Naive thymus-derived CD4-positive, alpha-beta T cell (primary cell): ENCODE measurements around the gene CDC42EP4. TPM values are rescaled to one million over a fixed set of nuclear protein-coding genes. Genes with fewer than 3 reads are reported as not detected.
"Not testable (repeated sequence)": the region's sequence is repeated elsewhere in the genome, so short reads cannot be mapped to it uniquely, and the experiment has no call there.

Experiments used
- ATAC-seq: fragments of 150-1000 bp; cut with Tn5 transposase; 2 replicates; pipeline ENCODE4 v1.10.0; 2021; ENCODE audit warnings: mild to moderate bottlenecking, moderate library complexity
- CTCF ChIA-PET: fragments of 350-600 bp; sonication (Branson Sonifier 250); formaldehyde crosslinking; loops from one replicate; lab custom pipeline; 2021; ENCODE audit warnings: antibody characterized with exemption; lab: Charles Lee
- POLR2A ChIA-PET: fragments of 350-600 bp; sonication (Branson Sonifier 250); formaldehyde crosslinking; loops from one replicate; lab custom pipeline; 2021; ENCODE audit warnings: antibody characterized with exemption, inconsistent platforms; lab: Charles Lee
- DNase-seq, 9 donors: peaks; one replicate each; pipeline versions ENCODE4 v3.0.0 to v3.0.0-alpha.2; 2020 to 2022; ENCODE audit warnings: mixed read lengths in 1 of 9
- H3K27ac ChIP-seq: one replicate; pipeline ENCODE4 v1.7.0; 2013; ENCODE audit warnings: mild to moderate bottlenecking, low read depth, low read length, moderate library complexity
- H3K27me3 ChIP-seq, 2 donors: one replicate each; pipeline ENCODE4 v1.7.0; 2013; ENCODE audit warnings: low read length in 2 of 2, mild to moderate bottlenecking in 2 of 2, moderate library complexity in 2 of 2; ENCODE audit not compliant: control insufficient read depth in 2 of 2, insufficient read depth in 2 of 2
- H3K36me3 ChIP-seq, 3 experiments: 1 replicate in 2 of 3; 2 replicates in 1 of 3; pipeline ENCODE4 v1.7.0; 2013; ENCODE audit warnings: low read length in 3 of 3, mild to moderate bottlenecking in 3 of 3, moderate library complexity in 1 of 3; ENCODE audit not compliant: insufficient read depth in 3 of 3, control insufficient read depth in 2 of 3
- H3K4me1 ChIP-seq, 2 donors: one replicate each; pipeline ENCODE4 v1.7.0; 2013; ENCODE audit warnings: low read length in 2 of 2, mild to moderate bottlenecking in 2 of 2, moderate library complexity in 1 of 2; ENCODE audit not compliant: control insufficient read depth in 2 of 2, insufficient read depth in 2 of 2
- H3K4me3 ChIP-seq: 2 replicates; pipeline ENCODE4 v1.7.0; 2013; ENCODE audit warnings: mild to moderate bottlenecking, low read length
- H3K9me3 ChIP-seq, 3 experiments: 1 replicate in 2 of 3; 2 replicates in 1 of 3; pipeline ENCODE4 v1.7.0; 2013; ENCODE audit warnings: low read length in 3 of 3; ENCODE audit not compliant: control insufficient read depth in 2 of 3
- H3K27ac Mint-ChIP-seq, 9 donors: one replicate each; pipeline ENCODE4 v1.8.0; 2020 to 2022; ENCODE audit warnings: mixed read lengths in 9 of 9, mild to moderate bottlenecking in 8 of 9, moderate library complexity in 5 of 9, inconsistent platforms in 2 of 9
- H3K27me3 Mint-ChIP-seq, 5 donors: one replicate each; pipeline ENCODE4 v1.8.0; 2021 to 2022; ENCODE audit warnings: mixed read lengths in 5 of 5, mild to moderate bottlenecking in 1 of 5
- H3K36me3 Mint-ChIP-seq, 5 donors: one replicate each; pipeline ENCODE4 v1.8.0; 2020 to 2022; ENCODE audit warnings: mixed read lengths in 5 of 5, mild to moderate bottlenecking in 3 of 5, inconsistent platforms in 1 of 5
- H3K4me1 Mint-ChIP-seq, 7 donors: one replicate each; pipeline ENCODE4 v1.8.0; 2020 to 2022; ENCODE audit warnings: mixed read lengths in 7 of 7, mild to moderate bottlenecking in 3 of 7, inconsistent platforms in 1 of 7
- H3K4me3 Mint-ChIP-seq, 10 donors: one replicate each; pipeline ENCODE4 v1.8.0; 2020 to 2022; ENCODE audit warnings: mild to moderate bottlenecking in 10 of 10, mixed read lengths in 10 of 10, moderate library complexity in 6 of 10, inconsistent platforms in 2 of 10
- H3K9me3 Mint-ChIP-seq, 11 donors: one replicate each; pipeline ENCODE4 v1.8.0; 2020 to 2022; ENCODE audit warnings: mixed read lengths in 11 of 11, mild to moderate bottlenecking in 4 of 11, inconsistent platforms in 1 of 11, moderate library complexity in 1 of 11
- intact Hi-C, 2 donors: fragments of 100-400 bp; cut with micrococcal nuclease; formaldehyde crosslinking; loops; one replicate each; pipeline ENCODE4 v1.15.1; 2023
- polyA plus RNA-seq, 2 donors: library from polyadenylated mRNA; unstranded; fragments of 300-500 nt; fragmentation: Illumina TruSeq; gene quantifications; one replicate each; pipeline ENCODE4 v1.2.3, GENCODE V29; 2021
- total RNA-seq, 6 experiments: library from RNA in 5 of 6; stranded (reverse) in 5 of 6; gene quantifications; 1 replicate in 5 of 6; 2 replicates in 1 of 6; pipeline ENCODE4 v1.2.3 and lab custom pipeline; 2021 to 2026

The CDC42EP4 gene
- total and polyA plus RNA-seq, 7 experiments from 2014 or later: 0.19 to 15.8 (median 1.5) TPM

DNA sequence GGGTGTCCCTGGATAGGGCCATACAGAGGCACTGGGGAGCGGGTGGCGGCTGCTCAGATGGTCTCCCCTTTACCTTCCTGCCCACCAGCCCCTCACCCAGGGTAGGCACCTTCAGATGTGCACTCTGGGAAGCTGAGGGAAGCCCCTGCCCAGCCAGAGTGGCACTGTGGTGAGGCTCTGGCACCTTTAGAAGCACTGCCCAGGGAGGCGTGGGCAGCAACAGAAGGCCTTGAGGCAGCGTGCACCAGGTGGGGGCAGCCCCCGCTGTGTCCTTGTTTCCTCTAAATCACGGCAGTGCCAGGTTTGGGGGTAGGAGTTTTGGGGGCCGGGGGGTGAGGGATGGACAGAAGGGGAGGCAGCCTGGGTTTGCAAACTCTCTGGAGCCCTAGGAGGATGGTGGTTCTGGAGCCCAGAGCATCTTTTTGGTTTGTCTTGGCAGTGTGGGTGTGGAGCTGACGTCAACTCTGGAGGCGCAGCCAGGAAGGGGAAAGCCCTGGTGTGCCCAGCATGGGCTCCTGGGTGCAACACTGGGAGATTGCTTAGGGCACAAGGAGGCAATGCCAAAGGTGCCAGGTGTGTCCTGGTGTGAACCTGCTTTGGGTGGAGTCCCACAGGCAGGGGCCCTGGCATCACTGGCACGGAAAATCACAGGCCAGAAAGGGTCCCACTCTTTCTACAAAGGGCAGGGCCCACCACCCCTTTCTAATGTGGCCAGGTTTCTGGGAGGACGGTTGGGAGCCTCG lies 23.1 kb upstream of the CDC42EP4 start:
- Mint-ChIP-seq H3K4me1 (peaks cover 0 to under 1% (median 0%) of the 10 kb centered on the region in 7 donors), H3K27me3 (peaks cover 0 to 5% (median 0%) of the 10 kb centered on the region in 5 donors), H3K4me3 (no peak overlapping the region), H3K36me3 (peaks cover 0 to 6% (median 0%) of the 10 kb centered on the region in 5 donors), H3K9me3 (no peaks in the 10 kb centered on the region), H3K27ac (no peak overlapping the region)
- Histone ChIP-seq H3K4me1 (no peaks in the 10 kb centered on the region), H3K9me3 (no peaks in the 10 kb centered on the region), H3K27me3 (no peaks in the 10 kb centered on the region), H3K27ac (no peak overlapping the region), H3K4me3 (no peak overlapping the region), H3K36me3 (no peaks in the 10 kb centered on the region)
- CTCF ChIA-PET: no interaction called here
- intact Hi-C loops: no loop called here
- DNase-seq: no peak
- POLR2A ChIA-PET: no interaction called here
- no peak for ATAC-seq

DNA sequence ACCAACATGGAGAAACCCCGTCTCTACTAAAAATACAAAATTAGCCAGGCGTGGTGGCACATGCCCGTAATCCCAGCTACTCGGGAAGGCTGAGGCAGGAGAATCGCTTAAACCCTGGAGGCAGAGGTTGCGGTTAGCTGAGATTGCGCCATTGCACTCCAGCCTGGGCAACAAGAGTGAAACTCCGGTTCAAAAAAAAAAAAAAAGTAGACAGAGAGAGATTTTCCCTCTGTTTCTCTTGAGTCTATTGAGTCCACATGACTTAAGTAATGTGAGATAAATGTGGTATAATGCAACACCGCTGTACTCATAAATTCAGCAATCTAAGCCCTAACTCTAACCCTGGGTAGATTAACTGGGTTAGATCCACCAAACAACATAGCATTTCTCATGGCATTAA lies 21.6 kb upstream of the CDC42EP4 start:
- CTCF ChIA-PET, H3K4me1 ChIP-seq, H3K36me3 Mint-ChIP-seq, H3K27me3 Mint-ChIP-seq, H3K36me3 ChIP-seq, H3K27ac Mint-ChIP-seq, intact Hi-C loops, H3K9me3 ChIP-seq, H3K4me3 Mint-ChIP-seq, POLR2A ChIA-PET, H3K4me3 ChIP-seq, H3K4me1 Mint-ChIP-seq, H3K27me3 ChIP-seq, DNase-seq, ATAC-seq, H3K27ac ChIP-seq, H3K9me3 Mint-ChIP-seq: not testable (repeated sequence)

DNA sequence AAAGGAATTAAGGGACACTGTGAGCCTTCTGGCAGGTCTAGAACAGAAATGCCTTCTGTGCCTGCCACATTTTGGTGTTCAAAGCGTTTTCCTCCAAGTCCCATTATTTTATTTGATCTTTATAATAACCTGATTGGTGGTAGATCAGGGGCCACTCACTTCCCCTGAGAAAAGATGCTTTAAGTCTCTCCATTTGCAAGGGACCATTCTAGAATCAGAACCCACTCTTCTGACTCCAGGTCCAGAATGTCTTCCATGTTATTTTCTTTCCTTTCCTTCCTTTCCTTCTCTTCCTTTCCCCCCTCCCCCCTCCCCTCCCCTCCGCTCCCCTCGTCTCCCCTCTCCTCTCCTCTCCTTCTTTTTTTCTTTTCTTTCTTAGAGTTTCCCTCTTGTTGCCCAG lies 19.3 kb upstream of the CDC42EP4 start:
- H3K27ac Mint-ChIP-seq: no peak overlapping the region
- H3K4me1 Mint-ChIP-seq: no peaks in the 10 kb centered on the region
- DNase-seq (no peak), ATAC-seq (no peak)
- intact Hi-C loops: no loop called here
- Histone ChIP-seq H3K4me1 (no peaks in the 10 kb centered on the region), H3K4me3 (no peak overlapping the region), H3K36me3 (no peaks in the 10 kb centered on the region), H3K9me3 (no peaks in the 10 kb centered on the region), H3K27me3 (no peaks in the 10 kb centered on the region), H3K27ac (no peak overlapping the region)
- no peak overlapping the region for H3K4me3 Mint-ChIP-seq
- H3K27me3 Mint-ChIP-seq: peaks cover 0 to 8% (median 0%) of the 10 kb centered on the region in 5 donors
- no peaks in the 10 kb centered on the region for H3K36me3 Mint-ChIP-seq
- H3K9me3 Mint-ChIP-seq: no peaks in the 10 kb centered on the region
- ChIA-PET POLR2A (no interaction called here), CTCF (no interaction called here)

DNA sequence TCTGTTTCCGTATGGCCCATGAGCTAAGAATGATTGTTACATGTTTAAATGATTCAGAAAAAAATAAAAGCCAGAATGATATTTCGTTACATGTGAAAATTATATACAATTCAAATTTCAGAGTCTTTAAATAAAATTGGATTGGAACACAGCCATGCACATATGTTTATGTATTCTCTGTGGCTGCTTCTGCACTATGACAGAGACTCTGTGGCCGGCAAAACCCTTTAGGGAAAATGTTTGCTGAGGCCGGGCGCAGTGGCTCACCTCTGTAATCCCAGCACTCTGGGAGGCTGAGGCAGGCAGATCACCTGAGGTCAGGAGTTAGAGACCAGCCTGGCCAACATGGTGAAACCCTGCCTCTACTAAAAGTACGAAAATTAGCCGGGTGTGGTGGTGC lies 15.9 kb upstream of the CDC42EP4 start:
- no peaks in the 10 kb centered on the region for H3K9me3 ChIP-seq
- no peak overlapping the region for H3K27ac ChIP-seq
- no peak overlapping the region for H3K4me3 ChIP-seq
- ATAC-seq: no peak
- no peak for DNase-seq
- Mint-ChIP-seq H3K9me3 (peaks cover 0 to 4% (median 0%) of the 10 kb centered on the region in 11 donors), H3K4me3 (no peak overlapping the region), H3K36me3 (no peaks in the 10 kb centered on the region), H3K4me1 (no peaks in the 10 kb centered on the region), H3K27ac (no peak overlapping the region), H3K27me3 (peaks cover 0 to 23% (median 5%) of the 10 kb centered on the region in 5 donors)
- intact Hi-C loops: no loop called here
- ChIA-PET POLR2A (no interaction called here), CTCF (no interaction called here)
- no peaks in the 10 kb centered on the region for H3K36me3 ChIP-seq
- no peaks in the 10 kb centered on the region for H3K4me1 ChIP-seq
- no peaks in the 10 kb centered on the region for H3K27me3 ChIP-seq

DNA sequence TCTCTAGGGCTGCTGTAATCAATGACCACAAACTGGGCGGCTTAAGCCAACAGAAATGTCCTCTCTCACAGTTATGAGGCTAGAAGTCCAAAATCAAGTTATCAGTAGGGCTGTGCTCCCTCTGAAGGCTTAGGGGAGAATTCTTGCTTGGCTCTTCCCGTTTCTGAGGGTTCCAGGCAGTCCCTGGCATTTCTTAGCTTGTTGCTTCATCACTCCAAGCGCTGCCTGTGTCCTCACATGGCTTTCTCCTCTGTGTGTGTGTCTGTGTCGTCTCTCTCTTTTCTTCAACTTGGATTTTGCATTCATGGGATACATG lies 13.7 kb upstream of the CDC42EP4 start:
- Mint-ChIP-seq H3K4me3 (no peak overlapping the region), H3K36me3 (no peaks in the 10 kb centered on the region), H3K9me3 (peaks cover 0 to 5% (median 0%) of the 10 kb centered on the region in 11 donors), H3K27me3 (peaks cover 0 to 21% (median 5%) of the 10 kb centered on the region in 5 donors), H3K27ac (no peak overlapping the region), H3K4me1 (no peaks in the 10 kb centered on the region)
- no peaks in the 10 kb centered on the region for H3K9me3 ChIP-seq
- intact Hi-C loops: no loop called here
- no peak for DNase-seq
- no peaks in the 10 kb centered on the region for H3K27me3 ChIP-seq
- no peaks in the 10 kb centered on the region for H3K36me3 ChIP-seq
- CTCF ChIA-PET: no interaction called here
- no peak for ATAC-seq
- no peaks in the 10 kb centered on the region for H3K4me1 ChIP-seq
- POLR2A ChIA-PET: no interaction called here
- H3K27ac ChIP-seq: no peak overlapping the region
- H3K4me3 ChIP-seq: no peak overlapping the region

DNA sequence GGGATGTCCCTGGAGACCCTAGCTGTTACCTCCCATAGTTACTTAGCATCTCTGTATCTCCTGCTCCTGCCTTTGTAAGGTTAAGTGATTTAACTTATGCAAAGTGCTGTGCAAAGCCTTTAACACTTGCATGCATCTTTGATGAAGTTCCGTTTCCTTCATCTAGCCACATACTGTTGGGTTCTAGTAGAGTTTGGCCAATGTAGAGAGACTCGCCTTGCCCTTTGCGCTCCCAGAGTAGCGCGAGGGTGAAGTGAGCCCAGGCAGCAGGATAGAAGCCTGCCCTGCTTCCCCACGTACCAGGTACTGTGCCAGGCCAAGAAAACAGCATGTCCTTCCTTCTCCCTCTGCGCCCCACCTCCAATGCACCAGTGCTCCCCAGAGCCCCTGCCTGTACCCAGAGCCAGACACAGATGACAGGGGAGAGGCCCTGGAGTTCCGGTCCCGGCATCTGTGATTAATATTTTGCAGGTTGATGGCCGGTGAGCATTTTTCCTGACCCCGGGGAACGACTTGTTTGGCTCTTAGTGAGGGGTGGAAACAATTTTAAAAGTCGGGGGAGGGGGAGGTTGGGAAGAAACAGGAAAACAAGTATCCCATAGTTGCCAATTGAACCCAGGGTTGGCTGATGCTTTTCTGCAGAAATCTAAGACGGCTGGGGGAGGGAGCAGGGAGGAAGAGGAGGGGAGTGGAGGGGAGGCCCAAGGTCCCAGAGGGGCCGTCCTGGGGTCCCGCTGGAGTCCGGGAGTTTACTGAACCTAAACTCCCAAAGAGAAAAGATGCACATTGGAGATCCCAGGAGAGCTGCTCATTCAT lies 13.1 kb upstream of the CDC42EP4 start:
- no peaks in the 10 kb centered on the region for H3K27me3 ChIP-seq
- peaks cover 0 to 5% (median 0%) of the 10 kb centered on the region in 11 donors for H3K9me3 Mint-ChIP-seq
- H3K4me1 ChIP-seq: no peaks in the 10 kb centered on the region
- H3K4me1 Mint-ChIP-seq: no peaks in the 10 kb centered on the region
- H3K36me3 Mint-ChIP-seq: no peaks in the 10 kb centered on the region
- no peaks in the 10 kb centered on the region for H3K9me3 ChIP-seq
- ChIA-PET CTCF (no interaction called here), POLR2A (no interaction called here)
- H3K27ac ChIP-seq: no peak overlapping the region
- H3K4me3 Mint-ChIP-seq: no peak overlapping the region
- H3K27me3 Mint-ChIP-seq: peaks cover 0 to 21% (median 6%) of the 10 kb centered on the region in 5 donors
- H3K4me3 ChIP-seq: no peak overlapping the region
- ATAC-seq (no peak), DNase-seq (no peak)
- no peak overlapping the region for H3K27ac Mint-ChIP-seq
- no peaks in the 10 kb centered on the region for H3K36me3 ChIP-seq
- intact Hi-C loops: no loop called here

DNA sequence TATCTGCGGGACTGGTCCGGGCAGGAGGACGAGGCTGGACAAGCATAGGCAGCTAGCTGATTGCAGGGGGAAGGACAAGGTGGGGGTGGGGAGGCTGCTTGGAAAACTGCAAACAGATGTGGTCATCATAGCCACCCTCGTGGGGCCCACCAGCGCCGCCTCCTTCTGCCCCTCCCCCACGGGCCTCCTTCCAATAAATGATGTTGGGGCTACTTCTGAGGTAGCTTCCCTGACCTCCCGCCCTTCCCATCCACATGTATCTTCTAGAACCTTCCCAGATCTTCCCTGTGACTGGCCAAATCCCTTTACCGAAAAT lies 12.3 kb upstream of the CDC42EP4 start:
- H3K36me3 ChIP-seq: no peaks in the 10 kb centered on the region
- Mint-ChIP-seq H3K36me3 (no peaks in the 10 kb centered on the region), H3K9me3 (peaks cover 0 to 5% (median 0%) of the 10 kb centered on the region in 11 donors), H3K4me3 (no peak overlapping the region), H3K27me3 (peaks cover 0 to 21% (median 11%) of the 10 kb centered on the region in 5 donors), H3K27ac (no peak overlapping the region), H3K4me1 (no peaks in the 10 kb centered on the region)
- no peak for ATAC-seq
- H3K27me3 ChIP-seq: no peaks in the 10 kb centered on the region
- H3K4me1 ChIP-seq: no peaks in the 10 kb centered on the region
- POLR2A ChIA-PET: no interaction called here
- no peak overlapping the region for H3K27ac ChIP-seq
- no peak overlapping the region for H3K4me3 ChIP-seq
- CTCF ChIA-PET: no interaction called here
- H3K9me3 ChIP-seq: no peaks in the 10 kb centered on the region
- no peak for DNase-seq
- intact Hi-C loops: no loop called here
